ENCODE results near the gene SCYGR4.

The SCYGR4 gene

DNA sequence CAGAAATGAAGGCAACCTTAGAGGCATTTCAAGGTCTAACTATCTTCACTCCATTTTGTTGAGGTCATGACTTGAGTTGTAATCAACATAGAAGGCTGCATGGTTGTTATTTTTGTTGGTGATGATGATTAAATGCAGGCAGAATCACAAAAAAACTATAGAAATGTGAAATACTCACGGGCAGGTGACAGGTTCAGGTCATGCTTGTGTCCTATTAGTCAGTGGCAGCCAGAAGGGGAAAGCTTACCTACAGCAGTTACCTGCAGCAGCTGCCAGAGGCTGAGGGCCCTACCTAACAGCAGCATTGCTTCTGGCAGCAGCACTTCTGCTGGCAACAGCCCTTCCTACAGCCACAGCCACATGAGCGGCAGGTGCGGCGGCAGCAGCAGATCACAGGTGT lies 3.1 kb upstream of the SCYGR4 start:
- no peak for DNase-seq (ENCODE audit: low read depth)

DNA sequence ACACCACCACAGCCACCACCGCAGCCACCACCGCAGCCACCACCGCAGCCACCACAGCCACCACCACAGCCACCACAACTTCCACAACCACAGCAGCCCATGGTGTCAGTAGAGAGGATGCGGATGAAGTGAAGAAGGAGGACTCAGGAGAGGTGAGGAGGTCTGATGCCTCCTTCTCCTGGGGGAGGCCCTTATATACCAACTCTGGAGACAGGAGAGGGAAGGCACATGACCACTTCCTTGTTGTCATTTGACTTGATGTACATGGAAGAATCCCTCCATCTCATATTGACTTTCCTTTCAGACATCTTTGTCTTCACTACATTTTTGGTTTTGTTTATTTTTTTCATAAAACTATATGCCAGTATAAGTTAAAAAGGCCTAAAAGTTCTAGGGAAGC lies 2.6 kb upstream of the SCYGR4 start, which contains the start of gene SCYGR3:
Gene SCYGR3 (minus strand): TSS at position 101 of the 400 bp plus-strand sequence. CDS start 0 bp downstream, at position 101.
- DNase-seq (ENCODE audit: low read depth): no peak

GRCh38 chr2:227615181-227615580 lies 2.1 kb upstream of the SCYGR4 start:
- no peak for DNase-seq (ENCODE audit: low read depth)

GRCh38 chr2:227615906-227616305 lies 1.4 kb upstream of the SCYGR4 start:
- no peak for DNase-seq (ENCODE audit: low read depth)

- DNase-seq (ENCODE audit: low read depth): no peak
Measured at GRCh38 chr2:227616631-227617030, 667 bp upstream of the SCYGR4 start.

- no peak for DNase-seq (ENCODE audit: low read depth)
Measured at GRCh38 chr2:227623226-227623625, 5.9 kb downstream of the SCYGR4 start.

- DNase-seq (ENCODE audit: low read depth): no peak
Measured at GRCh38 chr2:227625420-227625819, 8.1 kb downstream of the SCYGR4 start.

- no peak for DNase-seq (ENCODE audit: low read depth)
Measured at GRCh38 chr2:227626580-227627151, 9.4 kb downstream of the SCYGR4 start.

DNA sequence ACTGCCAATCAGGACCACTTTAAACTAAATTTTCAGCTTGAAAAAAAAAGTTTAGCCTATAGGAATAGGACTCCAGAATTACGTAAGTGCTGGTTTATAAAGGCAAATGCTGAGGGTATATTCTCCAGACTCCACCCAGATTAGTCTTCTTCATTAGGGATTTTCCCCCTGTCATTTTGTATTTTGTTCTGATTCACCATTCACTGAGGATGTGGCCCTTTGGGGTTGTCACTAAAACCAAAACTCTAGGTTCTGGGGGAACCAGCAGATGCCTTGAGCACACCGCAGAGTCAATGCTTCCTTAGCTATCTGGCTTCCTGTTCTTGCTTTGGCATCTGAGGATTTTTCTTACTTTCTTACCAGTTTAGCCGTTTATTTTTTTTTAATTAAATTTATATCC lies 10.5 kb downstream of the SCYGR4 start:
- DNase-seq (ENCODE audit: low read depth): no peak

DNA sequence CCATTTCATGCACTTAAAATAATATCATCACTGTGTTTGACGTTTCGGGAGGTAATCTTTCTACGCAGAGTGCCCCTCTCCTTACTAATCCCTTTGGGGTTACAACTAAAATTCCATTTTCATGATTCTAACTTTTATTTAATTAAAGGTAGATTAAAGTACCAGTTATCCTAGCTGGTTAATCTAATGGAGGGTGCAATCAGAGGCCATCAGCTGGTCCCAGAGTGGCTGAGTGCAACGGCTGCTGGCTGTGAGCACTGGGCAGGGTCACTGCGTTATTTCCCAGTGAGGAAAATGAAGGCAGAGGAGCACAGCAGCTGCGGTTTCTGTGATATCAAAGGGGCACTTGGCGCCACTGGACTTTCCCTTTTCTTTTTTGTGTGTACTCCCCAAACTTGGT lies 12.1 kb downstream of the SCYGR4 start:
- DNase-seq (ENCODE audit: low read depth): no peak

- DNase-seq (ENCODE audit: low read depth): no peak
Measured at GRCh38 chr2:227630322-227630721, 13.0 kb downstream of the SCYGR4 start.

DNA sequence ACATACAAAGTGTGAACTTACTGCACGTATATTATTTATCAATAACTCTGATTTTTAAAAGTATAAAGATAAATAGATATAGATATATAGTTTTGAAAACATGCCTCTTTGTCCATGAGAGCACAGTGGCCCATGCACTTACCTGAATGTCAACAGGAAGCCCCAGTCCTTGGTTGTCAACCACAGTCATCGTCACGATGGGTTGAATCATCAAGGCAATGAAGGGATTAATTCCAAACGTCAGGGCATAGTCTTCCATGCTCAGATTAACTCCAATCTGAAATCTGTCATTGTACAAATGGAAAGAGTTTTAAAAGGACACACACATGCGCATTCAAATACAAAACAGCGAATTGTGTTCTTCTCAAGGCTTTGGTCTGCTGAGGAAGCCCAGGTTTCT lies 15.5 kb downstream of the SCYGR4 start:
- no peak for DNase-seq (ENCODE audit: low read depth)

GRCh38 chr2:227634201-227634600 lies 16.9 kb downstream of the SCYGR4 start:
- no peak for DNase-seq (ENCODE audit: low read depth)

GRCh38 chr2:227642656-227643055 lies 25.4 kb downstream of the SCYGR4 start:
- no peak for DNase-seq (ENCODE audit: low read depth)

DNA sequence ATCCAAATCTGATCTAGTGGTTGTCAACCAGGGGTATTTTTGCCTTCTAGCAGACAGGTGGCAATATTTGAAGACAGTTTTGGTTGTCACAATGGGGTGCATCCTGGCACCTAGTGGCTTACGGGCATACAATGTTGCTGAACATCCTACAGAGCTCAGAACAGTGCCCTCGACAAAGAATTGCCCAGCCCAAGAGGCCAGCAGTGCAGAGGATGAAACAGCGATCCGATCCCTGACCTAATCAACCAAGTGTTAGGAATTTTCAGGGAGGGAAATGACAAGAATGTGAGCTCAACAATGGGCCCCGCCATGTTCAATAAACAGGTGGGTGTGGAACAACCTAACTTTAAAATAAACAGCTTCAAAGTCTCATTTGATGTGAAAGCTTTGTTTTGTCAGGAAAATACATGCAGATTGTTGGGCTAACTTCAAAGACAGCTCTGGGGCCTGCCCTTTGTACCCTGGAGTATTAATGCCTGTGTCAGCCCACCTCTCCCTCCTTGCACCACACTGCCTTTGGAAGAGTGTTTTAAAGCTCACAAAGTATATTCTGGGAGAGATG lies 26.8 kb downstream of the SCYGR4 start:
- DNase-seq (ENCODE audit: low read depth): no peak

GRCh38 chr2:227653419-227653818 lies 36.1 kb downstream of the SCYGR4 start:
- DNase-seq (ENCODE audit: low read depth): no peak

GRCh38 chr2:227654426-227654825 lies 37.1 kb downstream of the SCYGR4 start:
- DNase-seq (ENCODE audit: low read depth): no peak

DNA sequence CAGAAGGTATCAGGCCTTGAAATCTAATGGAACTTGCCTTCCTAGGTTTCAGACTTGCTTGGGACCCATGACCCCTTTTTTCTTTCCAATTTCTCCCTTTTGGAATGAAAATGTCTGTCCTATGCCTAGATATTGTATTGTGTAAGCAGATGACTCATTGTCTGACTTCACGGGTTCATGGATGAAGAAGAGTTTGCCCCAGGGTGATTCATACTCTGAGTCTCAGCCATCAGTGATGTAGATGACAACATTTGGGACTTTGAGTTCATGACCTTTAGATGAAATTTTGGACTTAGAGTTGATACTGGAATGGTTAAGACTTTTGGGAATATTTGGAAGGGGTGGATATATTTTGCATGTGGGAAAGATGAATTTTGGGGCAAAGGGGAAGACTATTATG lies 38.2 kb downstream of the SCYGR4 start:
- DNase-seq (ENCODE audit: low read depth): no peak

GRCh38 chr2:227657199-227657845 lies 40.0 kb downstream of the SCYGR4 start:
- no peak for DNase-seq (ENCODE audit: low read depth)

GRCh38 chr2:227661025-227661649 lies 43.8 kb downstream of the SCYGR4 start:
- no peak for DNase-seq (ENCODE audit: low read depth)

DNA sequence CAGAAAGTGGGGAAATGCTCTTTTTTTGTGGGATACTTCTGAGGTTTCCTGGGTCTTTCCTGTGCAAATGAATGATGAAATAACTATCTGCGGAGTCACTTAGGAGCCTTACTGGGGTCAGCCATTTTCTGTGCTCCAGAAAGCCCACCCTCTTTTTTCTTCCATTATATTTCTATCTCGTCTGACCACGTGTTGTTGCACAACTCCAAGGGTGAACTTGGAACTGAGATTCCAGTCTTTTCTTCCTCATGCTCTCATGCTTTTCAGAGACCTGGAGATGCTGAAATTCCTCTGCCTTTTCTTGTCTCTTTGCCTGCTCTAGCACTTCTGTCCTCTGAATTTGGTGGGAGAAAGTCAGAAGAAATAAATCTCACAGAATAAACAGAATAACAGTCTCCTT lies 44.5 kb downstream of the SCYGR4 start:
- no peak for DNase-seq (ENCODE audit: low read depth)

DNA sequence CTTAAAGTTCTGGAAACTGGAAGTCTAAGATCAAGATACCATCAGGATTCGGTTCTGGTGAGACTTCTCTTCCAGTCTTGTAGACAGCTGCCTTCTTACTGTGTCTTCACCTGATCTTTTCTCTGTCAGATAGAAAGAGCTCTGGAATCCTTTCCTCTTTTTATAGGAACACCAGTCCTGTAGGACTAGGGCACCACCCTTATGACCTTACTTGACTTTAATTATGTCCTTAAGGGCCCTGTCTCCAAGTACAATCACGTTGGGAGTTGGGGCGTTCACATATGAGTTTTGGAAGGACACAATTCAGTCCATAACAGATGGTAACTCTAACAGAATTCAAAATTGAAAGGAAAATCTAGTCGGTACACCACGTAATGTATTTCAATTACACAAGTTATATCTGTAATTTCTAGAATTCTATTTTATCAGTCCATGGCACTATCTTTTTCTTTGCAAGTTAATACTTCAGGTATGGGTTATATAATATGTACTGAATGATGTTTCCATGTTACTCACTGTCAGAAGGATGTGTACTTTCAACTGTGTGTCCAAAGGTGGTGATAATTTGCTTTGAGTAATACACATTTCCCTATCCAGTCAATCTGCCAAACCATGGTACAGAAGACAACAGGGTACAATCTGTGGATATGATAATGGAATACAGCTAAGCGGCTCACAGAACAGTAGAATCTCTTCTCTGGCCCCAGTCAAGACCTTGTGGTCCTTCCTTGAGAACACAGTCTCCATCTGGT lies 48.1 kb downstream of the SCYGR4 start:
- no peak for DNase-seq (ENCODE audit: low read depth)

Data from T-helper 22 cell (primary cell).